Left cardiac atrium (tissue), 4 donors: ENCODE results near the gene TMED7. TPM values are rescaled to one million over a fixed set of nuclear protein-coding genes. Genes with fewer than 3 reads are reported as not detected.

Experiments
- ATAC-seq, 2 donors: fragments of 200-7000 bp; cut with Tn5 transposase; one replicate each; pipeline ENCODE4 v1.9.1; 2020; ENCODE audit warnings: mild to moderate bottlenecking in 2 of 2, moderate library complexity in 2 of 2
- DNase-seq: peaks from one replicate; pipeline ENCODE4 v3.0.0-alpha.2; 2020
- intact Hi-C, 2 donors: fragments of 100-400 bp; cut with DNase I; formaldehyde crosslinking; loops; one replicate each; pipeline versions ENCODE4 v1.14.1 to v1.15.1; 2022 to 2023
- total RNA-seq, 2 donors: library from RNA; stranded (reverse); fragmentation: NEBNext Ultra II Directional; extraction: Animal tissue kit (Norgen Biotek cat#: 25700); gene quantifications; one replicate each; pipeline ENCODE4 v1.2.1, GENCODE V29; 2021
- donor health status: DM: no; HTN: yes; CAD: no.
- donor health status: DM: no; HTN: yes; CAD: no; lungs with severe emphysema.
- donor health status: DM: yes; HTN: yes; CAD: no.
- donor health status: Dilated cardiomyopathy.

Gene TMED7
- total RNA-seq, 2 donors from 2014 or later, result 72.9 to 93.7 TPM

GRCh38 chr5:115594128-115595047 lies 31.4 kb downstream of the TMED7 start:
- DNase-seq (no peak), ATAC-seq (no peak)
- intact Hi-C loops, result no loop called here

GRCh38 chr5:115589043-115589442 lies 36.8 kb downstream of the TMED7 start:
- intact Hi-C loops, result loop anchor here in 1 of 2 donors (5.0 kb wide), 1 partner anchor 282 kb away; no protein-coding TSS in a partner anchor
- DNase-seq (no peak), ATAC-seq (peak; percentile 80 to 81)

DNA sequence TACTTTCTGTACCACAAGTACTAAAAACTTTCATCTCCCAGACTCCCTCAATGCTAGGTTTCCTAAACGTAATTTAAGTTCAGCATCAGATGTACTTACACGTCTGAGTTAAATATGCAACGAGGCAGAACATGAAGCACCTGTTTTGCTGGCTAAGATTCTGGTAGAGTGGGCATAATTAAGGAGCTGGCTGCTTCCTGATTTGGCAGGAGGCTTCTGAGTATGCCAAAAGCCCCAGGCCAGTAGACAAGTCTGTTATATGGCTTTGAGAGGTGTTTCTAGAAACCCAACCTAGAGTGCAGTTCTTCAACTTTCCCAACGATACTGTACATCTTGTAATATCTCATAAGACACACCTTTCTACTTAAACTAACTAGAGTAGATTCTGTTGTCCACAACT lies 37.2 kb downstream of the TMED7 start:
- intact Hi-C loops, result loop anchor here in 1 of 2 donors (5.0 kb wide), 1 partner anchor 281 kb away; no protein-coding TSS in a partner anchor
- no peak for DNase-seq
- ATAC-seq, result no peak

DNA sequence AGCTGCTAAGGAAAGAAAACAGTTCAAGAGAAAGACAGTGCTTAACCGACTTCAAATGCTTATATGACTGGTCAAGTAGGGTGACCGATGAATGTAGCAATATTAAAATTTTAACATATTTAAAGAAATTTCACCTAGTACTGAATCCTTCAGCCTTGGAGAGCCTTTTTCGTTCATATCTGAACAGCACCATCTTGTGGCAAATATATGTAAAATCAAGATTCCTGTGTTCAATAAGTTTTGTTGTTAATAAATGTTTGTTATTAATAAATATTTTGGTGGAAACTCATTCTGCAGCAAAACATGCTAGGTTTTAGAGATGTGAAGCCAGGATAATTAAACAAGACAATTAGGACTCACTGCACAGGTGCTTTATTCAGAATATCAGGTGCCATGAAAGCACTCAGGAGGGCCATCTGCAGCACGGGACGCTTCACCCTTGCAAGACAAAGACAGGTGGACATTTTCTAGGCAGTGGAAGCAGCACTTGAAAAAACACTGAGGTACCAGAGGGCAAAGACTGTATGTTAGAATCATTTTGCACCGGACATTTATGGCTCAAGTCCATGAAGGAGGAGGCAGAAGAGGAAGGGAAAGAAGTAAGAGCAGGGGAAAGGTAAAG lies 39.2 kb downstream of the TMED7 start:
- no peak for DNase-seq
- no peak for ATAC-seq
- intact Hi-C loops, result loop anchor here (2.0 to 5.0 kb wide), 3 partner anchors 210 to 279 kb away; no protein-coding TSS in a partner anchor

DNA sequence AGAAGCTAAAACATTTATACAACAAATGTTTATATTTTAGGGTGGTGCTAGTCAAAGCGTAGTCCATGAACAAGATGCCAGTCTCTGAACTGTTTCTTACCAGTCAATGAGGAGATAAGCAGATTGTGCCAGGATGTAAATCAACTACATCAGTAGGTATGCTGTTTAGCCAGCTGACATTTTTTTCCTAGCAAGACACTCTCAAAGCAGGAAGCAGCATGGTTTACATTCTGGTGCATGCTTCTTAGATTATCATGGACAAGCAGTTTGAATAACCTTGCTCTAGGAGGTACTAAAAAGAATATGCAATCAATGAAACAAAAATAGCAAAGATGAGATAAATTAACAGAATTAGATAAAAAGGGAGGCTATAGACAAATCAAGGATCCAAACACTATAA lies 40.6 kb downstream of the TMED7 start:
- DNase-seq (no peak), ATAC-seq (no peak)
- intact Hi-C loops, result loop anchor here in 1 of 2 donors (5.0 kb wide), 1 partner anchor 278 kb away; no protein-coding TSS in a partner anchor

- intact Hi-C loops, result no loop called here
- DNase-seq, result no peak
- no peak for ATAC-seq
These were observed 41.3 kb downstream of the TMED7 start for GRCh38 chr5:115584501-115584900.

- DNase-seq (no peak), ATAC-seq (peak in 1 of 2 donors; percentile 88)
- intact Hi-C loops, result no loop called here
These were observed 42.4 kb downstream of the TMED7 start for GRCh38 chr5:115583474-115583873.

DNA sequence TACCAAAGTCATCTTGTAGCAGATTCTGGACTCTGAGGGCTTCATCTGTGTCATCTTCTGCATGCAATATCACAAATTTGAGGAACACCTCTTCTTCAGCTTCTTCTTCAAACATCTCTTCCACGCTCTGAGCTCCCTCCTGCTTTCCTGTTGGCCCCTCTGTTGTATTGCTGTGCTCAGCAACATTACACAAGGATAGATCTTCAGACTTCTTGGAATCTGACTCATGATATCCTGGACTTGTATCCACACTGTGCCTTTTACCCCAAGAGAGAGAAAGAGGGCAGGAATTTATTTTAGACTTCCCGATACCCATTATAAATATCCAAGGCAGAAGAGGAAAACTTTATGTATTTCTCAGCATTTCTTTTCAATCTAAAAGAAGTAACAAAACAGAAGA lies 44.9 kb downstream of the TMED7 start:
- intact Hi-C loops, result no loop called here
- DNase-seq (no peak), ATAC-seq (no peak)

DNA sequence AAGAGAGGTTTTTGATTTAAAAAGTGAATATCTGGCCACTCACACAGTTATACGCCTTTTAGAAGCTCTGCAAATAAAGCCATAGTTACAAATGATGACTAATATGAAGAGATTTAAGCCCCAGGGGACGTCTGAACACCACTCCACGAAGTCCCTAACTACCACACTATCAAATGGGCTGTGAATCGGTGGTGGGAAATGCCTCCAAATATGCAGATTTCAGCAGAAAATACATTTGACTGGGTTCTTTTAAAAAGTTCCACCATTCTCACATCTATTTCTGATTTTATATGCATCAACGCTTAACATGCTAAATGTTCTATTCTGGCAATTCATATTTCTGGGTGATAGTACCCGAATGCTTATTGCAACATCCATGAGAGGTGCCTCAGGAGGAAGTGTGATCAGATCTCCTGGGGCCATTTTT lies 46.1 kb downstream of the TMED7 start:
- intact Hi-C loops, result loop anchor here in 1 of 2 donors (5.0 kb wide), 2 partner anchors 202 to 267 kb away; no protein-coding TSS in a partner anchor
- DNase-seq (no peak), ATAC-seq (no peak)

DNA sequence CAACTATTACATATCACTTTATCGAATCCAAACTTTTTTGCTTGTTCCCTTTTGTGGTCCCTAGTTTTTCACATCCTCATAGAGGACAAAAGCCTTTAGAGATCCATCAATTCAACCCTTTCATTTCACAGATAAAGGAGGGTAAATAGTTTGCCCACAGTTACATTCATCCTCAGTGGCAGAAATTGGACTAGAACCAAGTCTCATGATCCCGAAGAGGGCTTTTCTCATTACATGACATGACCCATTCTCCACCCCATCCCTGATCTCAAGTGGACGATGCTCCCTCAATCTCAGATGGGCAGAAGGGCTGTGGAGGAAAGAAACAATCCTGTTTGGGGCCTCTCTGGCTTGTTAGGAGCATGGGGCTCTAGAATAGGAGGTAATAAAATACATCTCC lies 46.6 kb downstream of the TMED7 start:
- DNase-seq (no peak), ATAC-seq (no peak)
- intact Hi-C loops, result loop anchor here in 1 of 2 donors (5.0 kb wide), 2 partner anchors 202 to 267 kb away; no protein-coding TSS in a partner anchor

- intact Hi-C loops, result loop anchor here in 1 of 2 donors (5.0 kb wide), 2 partner anchors 201 to 266 kb away; no protein-coding TSS in a partner anchor
- no peak for ATAC-seq
- DNase-seq, result no peak
These were observed 47.2 kb downstream of the TMED7 start for GRCh38 chr5:115578657-115579056.

DNA sequence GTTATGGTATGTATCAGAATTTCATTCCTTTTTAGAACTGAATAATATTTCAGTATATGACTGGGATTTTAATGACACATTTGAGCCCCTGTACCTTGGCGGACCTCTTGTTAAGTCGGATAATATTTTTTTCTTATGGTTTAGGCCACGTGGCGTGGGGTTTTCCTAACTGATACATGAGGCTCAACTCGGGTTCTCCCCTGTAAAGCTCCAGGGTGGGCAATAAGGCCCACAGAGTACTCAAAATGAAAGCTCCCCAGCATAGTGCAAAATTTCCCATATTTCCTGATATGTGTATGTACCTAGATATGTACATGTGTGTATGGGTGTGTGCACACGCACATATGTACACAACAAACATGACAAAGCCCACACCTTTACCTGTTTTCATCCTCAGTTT lies 48.1 kb downstream of the TMED7 start:
- intact Hi-C loops, result loop anchor here in 1 of 2 donors (5.0 kb wide), 2 partner anchors 200 to 265 kb away; no protein-coding TSS in a partner anchor
- ATAC-seq (no peak), DNase-seq (no peak)

DNA sequence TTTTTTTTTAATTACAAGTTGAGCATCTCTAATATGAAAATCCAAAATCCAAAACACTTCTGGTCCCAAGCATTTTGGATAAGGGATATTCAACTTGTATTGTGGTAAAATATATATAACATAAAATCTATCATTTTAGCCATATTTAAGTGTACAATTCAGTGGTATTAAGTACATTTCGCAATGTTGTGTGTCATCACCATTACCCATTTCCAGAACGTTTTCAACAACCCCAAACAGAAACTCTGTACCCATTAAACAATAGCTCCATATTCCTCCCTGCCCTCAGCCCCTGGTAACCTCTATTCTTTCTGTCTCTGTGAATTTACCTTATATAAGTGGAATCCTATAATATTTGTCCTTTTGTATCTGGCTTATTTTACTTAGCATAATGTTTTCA lies 48.5 kb downstream of the TMED7 start:
- DNase-seq (no peak), ATAC-seq (no peak)
- intact Hi-C loops, result loop anchor here in 1 of 2 donors (5.0 kb wide), 2 partner anchors 200 to 265 kb away; no protein-coding TSS in a partner anchor

DNA sequence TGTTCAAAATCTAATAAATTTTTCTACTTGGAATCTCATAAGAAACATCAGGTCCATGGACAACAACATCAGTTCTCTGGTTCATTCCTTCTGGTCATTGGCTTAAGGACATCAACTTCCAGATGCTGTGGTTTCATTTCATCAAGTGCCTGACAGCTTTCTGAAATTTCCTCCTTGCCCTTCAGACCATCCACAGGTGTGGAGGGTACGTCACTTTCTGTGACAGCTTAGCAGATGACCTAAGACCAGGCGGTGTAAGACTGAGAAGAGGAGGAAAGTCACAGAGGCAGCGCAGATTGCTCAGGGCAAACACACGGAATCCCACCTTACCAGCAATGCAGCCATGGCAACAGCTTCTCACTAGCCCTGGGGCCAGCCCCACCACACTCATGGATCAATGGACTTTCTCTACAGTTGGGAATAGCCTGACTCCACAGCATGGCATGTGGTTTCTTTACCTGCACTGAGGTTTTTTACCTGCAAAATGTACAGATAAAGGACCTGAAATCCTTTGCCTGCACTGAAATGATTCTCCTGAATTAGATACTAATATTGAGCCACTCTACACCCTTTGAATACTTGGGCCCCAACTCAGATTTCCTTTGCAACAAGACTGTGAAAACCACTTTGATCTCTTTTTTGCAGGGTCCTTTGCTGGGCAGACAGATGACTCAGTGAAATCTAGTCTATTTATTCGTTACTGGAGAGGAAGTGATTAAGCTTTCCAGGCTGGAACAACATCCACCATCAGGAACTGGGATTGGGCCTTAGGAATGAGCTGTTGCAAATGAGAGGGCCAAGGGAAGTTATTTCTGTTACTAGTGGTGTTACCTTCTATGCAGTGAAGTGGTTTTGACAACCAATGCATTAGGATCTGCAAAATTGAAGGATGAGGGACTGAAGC lies 50.4 kb downstream of the TMED7 start:
- DNase-seq, result no peak
- ATAC-seq, result no peak
- intact Hi-C loops, result loop anchor here in 1 of 2 donors (5.0 kb wide), 2 partner anchors 198 to 263 kb away; no protein-coding TSS in a partner anchor

GRCh38 chr5:115573133-115573532 lies 52.7 kb downstream of the TMED7 start:
- intact Hi-C loops, result no loop called here
- ATAC-seq (peak in 1 of 2 donors; percentile 36), DNase-seq (no peak)

DNA sequence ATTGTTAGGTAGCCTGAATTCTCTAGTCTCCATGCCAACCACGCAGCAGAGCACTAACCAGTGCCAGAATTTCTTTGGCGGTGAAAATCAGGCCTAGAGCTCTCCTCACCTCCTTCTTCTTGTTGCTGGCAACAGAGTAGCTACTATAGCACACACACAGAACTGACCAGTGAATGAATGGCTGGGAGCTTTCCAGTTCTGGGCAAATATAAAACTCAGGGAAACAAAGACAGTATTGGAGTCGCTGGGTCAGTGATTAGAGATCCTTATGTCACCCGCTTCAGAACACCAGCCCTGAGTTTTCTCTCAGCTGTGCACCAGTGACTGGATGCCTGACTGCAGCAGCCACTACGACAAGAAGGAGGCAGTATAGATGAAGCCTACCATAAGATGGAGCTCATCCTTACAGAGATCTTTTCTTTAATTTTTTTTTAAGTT lies 54.4 kb downstream of the TMED7 start:
- DNase-seq (no peak), ATAC-seq (peak; percentile 70 to 83)
- intact Hi-C loops, result no loop called here

DNA sequence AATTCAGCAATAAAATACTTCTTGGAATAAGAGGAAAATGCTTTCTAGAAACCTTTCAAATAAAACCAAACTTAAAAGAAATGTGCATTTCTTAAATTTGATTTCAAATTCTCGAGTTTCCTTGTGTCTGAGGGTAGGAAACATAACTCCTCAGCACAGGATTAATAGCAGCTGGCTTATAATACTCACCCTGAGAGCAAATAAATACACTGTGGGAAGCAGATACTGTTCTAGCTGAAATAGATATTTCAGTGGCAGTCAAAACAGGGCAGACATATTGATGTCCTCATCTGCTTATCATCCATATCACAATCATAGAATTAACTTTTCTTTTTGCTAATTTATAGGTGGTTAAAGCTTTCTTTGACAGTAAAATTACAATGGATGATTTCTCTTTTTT lies 57.2 kb downstream of the TMED7 start:
- intact Hi-C loops, result no loop called here
- DNase-seq (no peak), ATAC-seq (no peak)

- DNase-seq (no peak), ATAC-seq (peak in 1 of 2 donors; percentile 19)
- intact Hi-C loops, result no loop called here
These were observed 60.6 kb downstream of the TMED7 start for GRCh38 chr5:115565233-115565632.
